ENCODE data around the gene PIK3CA. TPM values are rescaled to one million over a fixed set of nuclear protein-coding genes. Genes with fewer than 3 reads are reported as not detected.
"Not testable (repeated sequence)": the region's sequence is repeated elsewhere in the genome, so short reads cannot be mapped to it uniquely, and the experiment has no call there.

The PIK3CA gene
- total RNA-seq, 1 experiment from 2014 or later, result 13.4 TPM

DNA sequence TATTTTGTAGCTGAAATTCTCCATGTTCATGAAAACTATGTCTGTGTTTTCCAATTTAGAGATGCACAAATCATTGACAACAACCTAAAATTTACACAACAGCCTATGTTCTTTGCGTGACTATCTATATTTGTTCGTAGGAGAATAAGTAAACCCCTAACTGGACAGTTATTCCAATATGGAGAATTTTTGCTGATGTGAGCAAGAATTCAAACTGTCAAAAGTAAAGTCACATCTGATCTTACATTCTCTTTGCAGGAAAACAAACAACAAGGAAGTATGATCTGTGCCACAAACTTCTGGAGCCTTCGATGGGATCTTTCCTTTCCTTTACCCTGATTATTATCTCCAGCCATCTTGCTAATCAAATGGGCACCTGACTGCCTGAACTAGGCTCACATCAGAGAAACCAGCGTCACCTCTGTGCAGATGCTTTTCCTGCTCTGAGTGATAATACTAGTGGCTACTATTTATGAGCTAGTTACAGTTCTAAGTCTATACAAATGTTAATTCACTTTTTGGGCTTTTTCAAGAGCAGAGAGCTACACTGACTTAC lies 121.1 kb downstream of the PIK3CA start:
- Histone ChIP-seq H3K4me3 (ENCODE audit: low read length) (no peak overlapping the region), H2AFZ (ENCODE audit: low read length) (no peak overlapping the region), H3F3A (ENCODE audit: low read length, unreplicated experiment) (no peaks in the 10 kb centered on the region), H3K9me3 (ENCODE audit: low read length) (no peaks in the 10 kb centered on the region), H3K4me2 (ENCODE audit: low read length) (no peak overlapping the region), H3K4me1 (ENCODE audit: insufficient read depth, low read length) (no peaks in the 10 kb centered on the region), H3K9me2 (replicated peaks; ENCODE audit: low read length) (no peaks in the 10 kb centered on the region), H3K36me3 (ENCODE audit: low read depth, low read length) (no peaks in the 10 kb centered on the region), H3K27me3 (ENCODE audit: low read length) (no peaks in the 10 kb centered on the region), H3K9ac (ENCODE audit: low read length) (no peak overlapping the region), H4K20me1 (ENCODE audit: low read length) (no peaks in the 10 kb centered on the region), H3K79me2 (ENCODE audit: low read length) (no peaks in the 10 kb centered on the region), H3K27ac (ENCODE audit: low read length) (no peak overlapping the region)
- intact Hi-C loops (cut with micrococcal nuclease), result no loop called here
- ChIA-PET POLR2A (ENCODE audit: unreplicated experiment) (no interaction called here), CTCF (no interaction called here)
- BruUV-seq (replicated peaks), result no TSS peak
- no peak for TF ChIP-seq EZH2phosphoT487 (IDR thresholded peaks at IDR 0.05; ENCODE audit: borderline replicate concordance, low read length)
- TF ChIP-seq, protein P1, sequence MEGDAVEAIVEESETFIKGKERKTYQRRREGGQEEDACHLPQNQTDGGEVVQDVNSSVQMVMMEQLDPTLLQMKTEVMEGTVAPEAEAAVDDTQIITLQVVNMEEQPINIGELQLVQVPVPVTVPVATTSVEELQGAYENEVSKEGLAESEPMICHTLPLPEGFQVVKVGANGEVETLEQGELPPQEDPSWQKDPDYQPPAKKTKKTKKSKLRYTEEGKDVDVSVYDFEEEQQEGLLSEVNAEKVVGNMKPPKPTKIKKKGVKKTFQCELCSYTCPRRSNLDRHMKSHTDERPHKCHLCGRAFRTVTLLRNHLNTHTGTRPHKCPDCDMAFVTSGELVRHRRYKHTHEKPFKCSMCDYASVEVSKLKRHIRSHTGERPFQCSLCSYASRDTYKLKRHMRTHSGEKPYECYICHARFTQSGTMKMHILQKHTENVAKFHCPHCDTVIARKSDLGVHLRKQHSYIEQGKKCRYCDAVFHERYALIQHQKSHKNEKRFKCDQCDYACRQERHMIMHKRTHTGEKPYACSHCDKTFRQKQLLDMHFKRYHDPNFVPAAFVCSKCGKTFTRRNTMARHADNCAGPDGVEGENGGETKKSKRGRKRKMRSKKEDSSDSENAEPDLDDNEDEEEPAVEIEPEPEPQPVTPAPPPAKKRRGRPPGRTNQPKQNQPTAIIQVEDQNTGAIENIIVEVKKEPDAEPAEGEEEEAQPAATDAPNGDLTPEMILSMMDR (conservative IDR thresholded peaks at IDR 0.05; ENCODE audit: low read depth, low read length), result no peak
- no peak for TF ChIP-seq EZH2 (IDR thresholded peaks at IDR 0.05; ENCODE audit: low read length, unreplicated experiment)
- ATAC-seq (no peak), DNase-seq (no peak)

DNA sequence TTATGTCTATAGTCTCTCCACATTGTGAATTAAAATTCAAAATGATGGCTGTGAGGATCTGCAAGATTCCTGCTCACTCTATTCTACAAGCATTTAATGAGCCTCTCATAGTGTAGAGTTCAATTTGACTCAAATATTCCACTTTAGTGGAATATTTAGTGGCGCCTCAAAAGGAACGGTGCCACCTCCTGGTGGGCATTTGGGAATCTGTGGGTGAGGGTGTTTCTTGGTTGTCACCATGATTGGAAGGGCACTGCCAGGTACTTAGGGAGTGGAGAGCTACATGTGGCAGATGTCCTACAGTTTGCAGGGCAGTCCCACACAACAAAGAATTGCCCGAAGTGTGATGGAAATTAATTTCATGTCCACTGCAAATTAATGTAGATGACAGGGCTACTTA lies 124.2 kb downstream of the PIK3CA start:
- Histone ChIP-seq H4K20me1 (ENCODE audit: low read length) (no peaks in the 10 kb centered on the region), H3K9me2 (replicated peaks; ENCODE audit: low read length) (no peaks in the 10 kb centered on the region), H3K79me2 (ENCODE audit: low read length) (no peaks in the 10 kb centered on the region), H3K36me3 (ENCODE audit: low read depth, low read length) (no peaks in the 10 kb centered on the region), H3K4me1 (ENCODE audit: insufficient read depth, low read length) (no peaks in the 10 kb centered on the region), H3K9me3 (ENCODE audit: low read length) (no peaks in the 10 kb centered on the region), H3K9ac (ENCODE audit: low read length) (no peak overlapping the region), H2AFZ (ENCODE audit: low read length) (no peak overlapping the region), H3K27ac (ENCODE audit: low read length) (no peak overlapping the region), H3K4me3 (ENCODE audit: low read length) (no peak overlapping the region), H3K27me3 (ENCODE audit: low read length) (no peaks in the 10 kb centered on the region), H3K4me2 (ENCODE audit: low read length) (no peak overlapping the region), H3F3A (ENCODE audit: low read length, unreplicated experiment) (no peaks in the 10 kb centered on the region)
- no TSS peak for BruUV-seq (replicated peaks)
- ChIA-PET CTCF (no interaction called here), POLR2A (ENCODE audit: unreplicated experiment) (no interaction called here)
- TF ChIP-seq EZH2 (IDR thresholded peaks at IDR 0.05; ENCODE audit: low read length, unreplicated experiment) (no peak), EZH2phosphoT487 (IDR thresholded peaks at IDR 0.05; ENCODE audit: borderline replicate concordance, low read length) (no peak)
- TF ChIP-seq, protein P1 (conservative IDR thresholded peaks at IDR 0.05; ENCODE audit: low read depth, low read length), result peak; percentile 64
- DNase-seq (peak; percentile 46), ATAC-seq (peak; percentile 68)
- intact Hi-C loops (cut with micrococcal nuclease), result loop anchor here (1.0 kb wide), 4 partner anchors 125 to 257 kb away; no protein-coding TSS in a partner anchor

DNA sequence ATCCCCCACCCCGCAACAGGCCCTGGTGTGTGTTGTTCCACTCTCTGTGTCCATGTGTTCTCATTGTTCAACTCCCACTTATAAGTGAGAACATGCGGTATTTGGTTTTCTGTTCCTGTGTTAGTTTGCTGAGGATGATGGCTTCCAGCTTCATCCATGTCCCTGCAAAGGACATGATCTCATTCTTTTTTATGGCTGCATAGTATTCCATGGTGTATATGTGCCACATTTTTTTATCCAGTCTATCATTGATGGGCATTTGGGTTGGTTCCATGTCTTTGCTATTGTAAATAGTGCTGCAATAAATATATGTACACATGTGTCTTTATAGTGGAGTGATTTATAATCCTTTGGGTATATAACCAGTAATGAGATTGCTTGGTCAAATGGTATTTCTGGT lies 126.3 kb downstream of the PIK3CA start:
- H3K27ac ChIP-seq (ENCODE audit: low read length); H3K79me2 ChIP-seq (ENCODE audit: low read length); H3K36me3 ChIP-seq (ENCODE audit: low read depth, low read length); CTCF ChIA-PET; ATAC-seq; H3K4me1 ChIP-seq (ENCODE audit: insufficient read depth, low read length); H3F3A ChIP-seq (ENCODE audit: low read length, unreplicated experiment); intact Hi-C loops (cut with micrococcal nuclease); H4K20me1 ChIP-seq (ENCODE audit: low read length); DNase-seq; H3K4me2 ChIP-seq (ENCODE audit: low read length); H2AFZ ChIP-seq (ENCODE audit: low read length); BruUV-seq (replicated peaks); H3K4me3 ChIP-seq (ENCODE audit: low read length); H3K27me3 ChIP-seq (ENCODE audit: low read length); H3K9me3 ChIP-seq (ENCODE audit: low read length); H3K9me2 ChIP-seq (replicated peaks; ENCODE audit: low read length); H3K9ac ChIP-seq (ENCODE audit: low read length): not testable (repeated sequence)
- POLR2A ChIA-PET (ENCODE audit: unreplicated experiment), result interaction anchor here (0.6 kb wide), 1 partner anchor 679 kb away, joined by 3 read pairs; no protein-coding TSS in a partner anchor
